Central memory CD4-positive, alpha-beta T cell (primary cell): Measurements from ENCODE around the gene DEFB132.

Experiments
- DNase-seq: peaks from one replicate; pipeline ENCODE4 v3.0.0; 2022

Gene DEFB132

DNA sequence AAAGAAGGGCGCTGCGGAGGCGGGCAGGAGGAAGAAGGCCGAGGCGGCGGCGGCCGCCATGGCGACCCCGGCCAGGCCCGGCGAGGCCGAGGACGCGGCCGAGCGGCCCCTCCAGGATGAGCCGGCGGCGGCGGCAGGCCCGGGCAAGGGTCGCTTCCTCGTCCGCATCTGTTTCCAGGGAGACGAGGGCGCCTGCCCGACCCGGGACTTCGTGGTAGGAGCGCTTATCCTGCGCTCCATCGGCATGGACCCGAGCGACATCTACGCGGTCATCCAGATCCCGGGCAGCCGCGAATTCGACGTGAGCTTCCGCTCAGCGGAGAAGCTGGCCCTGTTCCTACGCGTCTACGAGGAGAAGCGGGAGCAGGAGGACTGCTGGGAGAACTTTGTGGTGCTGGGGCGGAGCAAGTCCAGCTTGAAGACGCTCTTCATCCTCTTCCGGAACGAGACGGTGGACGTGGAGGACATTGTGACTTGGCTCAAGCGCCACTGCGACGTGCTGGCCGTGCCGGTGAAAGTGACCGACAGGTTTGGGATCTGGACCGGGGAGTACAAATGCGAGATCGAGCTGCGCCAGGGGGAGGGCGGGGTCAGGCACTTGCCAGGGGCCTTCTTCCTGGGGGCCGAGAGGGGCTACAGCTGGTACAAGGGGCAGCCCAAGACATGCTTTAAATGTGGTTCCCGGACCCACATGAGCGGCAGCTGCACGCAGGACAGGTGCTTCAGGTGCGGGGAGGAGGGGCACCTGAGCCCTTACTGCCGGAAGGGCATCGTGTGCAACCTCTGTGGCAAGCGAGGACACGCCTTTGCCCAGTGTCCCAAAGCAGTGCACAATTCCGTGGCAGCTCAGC, 40.6 kb downstream of the DEFB132 start:
- DNase-seq, result peak; percentile 40

DNA sequence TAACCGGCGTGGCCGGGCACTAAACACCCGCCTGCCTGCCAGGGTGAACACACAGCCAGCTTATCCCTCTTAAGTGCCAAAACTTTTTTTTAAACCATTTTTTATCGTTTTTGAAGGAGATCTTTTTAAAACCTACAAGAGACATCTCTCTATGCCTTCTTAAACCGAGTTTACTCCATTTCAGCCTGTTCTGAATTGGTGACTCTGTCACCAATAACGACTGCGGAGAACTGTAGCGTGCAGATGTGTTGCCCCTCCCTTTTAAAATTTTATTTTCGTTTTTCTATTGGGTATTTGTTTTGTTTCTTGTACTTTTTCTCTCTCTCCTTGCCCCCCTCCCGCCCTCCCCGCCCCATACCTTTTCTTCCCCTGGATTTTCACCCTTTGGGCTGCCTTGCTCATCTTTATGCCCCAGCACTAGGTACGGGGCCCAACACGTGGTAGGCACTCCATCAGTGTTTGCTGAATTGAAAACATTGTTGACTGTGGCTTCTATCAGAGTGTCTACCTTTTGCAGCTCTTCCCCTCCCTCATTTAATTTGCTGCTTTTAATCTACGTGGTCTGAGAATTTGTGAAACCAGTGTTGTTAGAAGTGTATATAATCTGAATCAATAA, 41.4 kb downstream of the DEFB132 start:
- no peak for DNase-seq

DNA sequence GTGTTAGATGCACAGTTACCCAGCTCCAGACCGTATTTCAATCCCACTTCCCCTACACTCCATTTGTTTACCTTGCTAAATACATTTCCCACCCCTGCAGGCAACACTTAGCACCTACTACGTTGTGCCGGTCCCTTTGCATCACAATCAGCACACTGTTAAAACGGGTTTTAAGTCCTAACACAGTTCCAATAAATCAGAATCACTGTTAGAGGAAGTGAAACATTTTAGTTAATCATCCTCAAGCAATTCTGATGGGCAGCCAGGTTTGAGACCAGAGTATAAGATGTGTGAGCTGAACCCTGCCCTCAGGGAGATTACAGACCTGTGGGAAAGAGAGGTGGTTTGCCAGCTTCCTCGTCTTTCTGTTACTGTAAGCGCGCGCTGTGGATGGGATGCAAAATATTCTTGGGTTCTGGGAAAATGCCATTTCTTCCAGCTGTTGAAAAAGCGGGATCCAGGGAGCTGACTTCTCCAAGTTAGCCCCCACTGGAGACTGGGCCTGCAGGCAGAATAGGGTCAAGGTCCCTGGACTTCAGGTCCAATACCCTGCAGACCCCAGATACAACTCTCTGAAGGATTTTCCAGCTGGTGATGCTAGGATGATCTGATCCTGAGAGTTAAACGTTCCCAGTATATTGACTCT, 42.9 kb downstream of the DEFB132 start:
- no peak for DNase-seq

DNA sequence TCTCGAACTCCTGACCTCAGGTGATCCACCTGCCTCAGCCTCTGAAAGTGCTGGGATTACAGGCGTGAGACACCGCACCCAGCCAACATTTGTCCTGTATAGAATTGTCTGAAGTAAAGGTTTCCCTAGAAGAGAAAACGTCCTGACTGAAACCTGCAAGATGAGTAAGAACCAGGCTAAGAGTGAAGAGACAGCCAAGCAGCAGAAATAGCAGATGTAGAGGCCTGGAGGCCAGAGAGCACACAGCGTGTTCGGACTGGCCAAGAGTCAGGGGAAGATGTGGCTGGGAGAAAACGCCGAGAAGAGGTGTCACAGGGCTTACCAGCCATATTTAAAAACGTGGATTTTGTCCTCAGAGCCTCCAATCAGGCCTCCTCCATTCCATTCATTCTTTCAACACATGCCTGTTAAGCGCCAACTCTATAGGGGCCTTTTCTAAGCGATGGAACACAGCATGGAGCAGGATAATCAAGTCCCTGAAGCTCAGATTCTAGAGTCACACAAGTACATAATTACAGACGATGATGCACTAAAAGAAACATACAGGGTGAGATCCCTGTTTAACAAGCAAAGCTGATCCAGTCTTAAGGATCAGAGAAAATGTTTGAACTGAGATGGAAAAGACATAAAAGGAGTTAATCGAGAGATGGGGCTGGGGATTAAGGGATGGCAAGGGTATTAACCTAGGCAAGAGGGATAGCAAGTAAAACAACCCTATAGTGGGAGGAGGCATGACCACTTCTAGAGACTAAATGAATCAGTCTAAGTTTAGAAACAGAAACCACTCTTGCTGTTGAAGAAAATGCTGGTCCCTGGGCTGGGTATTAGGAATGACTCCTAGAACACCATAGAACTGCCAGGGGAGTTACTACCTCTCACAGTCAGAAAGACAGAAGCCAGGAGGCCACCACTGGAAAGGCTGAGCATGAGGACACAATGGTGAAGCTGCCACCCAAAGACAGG, 44.6 kb downstream of the DEFB132 start:
- DNase-seq, result no peak

DNA sequence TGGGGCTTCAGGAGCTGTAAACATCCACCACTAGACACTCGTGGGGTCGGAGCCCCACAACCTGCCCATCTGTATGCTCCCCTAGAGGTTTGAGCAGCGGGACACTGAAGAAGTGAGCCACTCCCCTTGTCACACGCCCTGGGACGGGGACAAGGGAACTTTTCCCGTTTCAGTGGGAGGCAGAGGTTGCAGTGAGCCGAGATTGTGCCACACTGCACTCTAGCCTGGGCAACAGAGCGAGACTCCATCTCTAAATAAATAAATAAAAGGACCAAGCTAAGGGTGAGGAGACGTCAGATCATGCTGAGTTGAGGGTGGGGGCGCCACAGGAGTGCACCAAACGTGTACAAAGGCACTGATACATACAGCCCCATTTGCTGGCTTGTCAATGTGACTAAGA, 48.2 kb downstream of the DEFB132 start:
- no peak for DNase-seq

DNA sequence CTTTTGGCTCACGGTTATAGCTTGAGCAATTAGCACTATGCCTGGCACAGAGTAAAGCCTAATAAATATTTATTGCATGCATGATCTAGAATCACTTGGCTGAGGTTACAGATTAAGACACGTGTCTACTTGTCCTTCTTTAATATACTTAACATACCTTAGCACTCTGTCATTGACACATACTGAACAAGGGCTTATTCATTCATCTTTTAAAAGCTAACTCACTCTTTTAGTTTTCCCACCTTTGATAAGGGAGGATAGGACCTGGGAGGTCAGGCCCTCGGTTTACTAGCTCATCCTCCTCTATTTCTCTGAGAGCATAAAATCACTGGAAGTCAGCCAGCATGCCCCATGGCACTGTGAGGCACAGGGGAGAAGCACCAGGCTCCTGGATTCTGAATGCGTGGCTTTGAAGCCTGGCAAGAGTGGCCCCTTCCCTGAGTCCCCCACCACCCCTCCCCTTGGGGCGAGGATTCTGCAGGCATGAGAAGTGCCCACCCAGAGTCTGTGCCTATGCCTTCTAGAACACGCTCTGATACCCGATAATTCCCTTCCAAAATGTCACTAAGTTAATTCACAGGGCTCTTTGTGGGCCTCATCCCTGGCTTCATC, 51.0 kb downstream of the DEFB132 start:
- DNase-seq, result no peak

DNA sequence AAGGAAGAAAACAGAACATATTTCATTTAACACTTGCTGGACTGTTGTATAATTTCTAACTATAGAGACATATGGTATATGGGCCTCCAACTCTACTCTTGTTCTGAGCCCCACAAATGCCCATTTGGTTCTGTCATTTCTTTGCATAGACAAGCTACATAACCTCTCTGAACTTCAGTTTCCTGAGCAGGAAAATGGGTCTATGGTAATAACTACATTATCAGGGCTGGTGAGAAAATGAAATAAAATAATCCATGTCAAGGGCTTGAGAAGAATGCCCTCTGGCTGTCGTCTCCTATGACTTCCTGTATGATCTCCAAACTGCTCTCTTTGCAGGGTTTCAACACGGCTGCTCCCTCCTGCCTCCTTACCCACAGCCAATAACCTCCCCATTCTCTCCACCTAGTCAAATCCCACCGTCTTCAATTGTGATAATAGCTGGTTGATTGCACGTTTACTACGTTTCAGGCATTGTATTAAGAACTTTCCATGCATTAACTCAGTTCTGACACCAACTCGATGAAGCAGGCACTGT, 51.8 kb downstream of the DEFB132 start:
- no peak for DNase-seq

DNA sequence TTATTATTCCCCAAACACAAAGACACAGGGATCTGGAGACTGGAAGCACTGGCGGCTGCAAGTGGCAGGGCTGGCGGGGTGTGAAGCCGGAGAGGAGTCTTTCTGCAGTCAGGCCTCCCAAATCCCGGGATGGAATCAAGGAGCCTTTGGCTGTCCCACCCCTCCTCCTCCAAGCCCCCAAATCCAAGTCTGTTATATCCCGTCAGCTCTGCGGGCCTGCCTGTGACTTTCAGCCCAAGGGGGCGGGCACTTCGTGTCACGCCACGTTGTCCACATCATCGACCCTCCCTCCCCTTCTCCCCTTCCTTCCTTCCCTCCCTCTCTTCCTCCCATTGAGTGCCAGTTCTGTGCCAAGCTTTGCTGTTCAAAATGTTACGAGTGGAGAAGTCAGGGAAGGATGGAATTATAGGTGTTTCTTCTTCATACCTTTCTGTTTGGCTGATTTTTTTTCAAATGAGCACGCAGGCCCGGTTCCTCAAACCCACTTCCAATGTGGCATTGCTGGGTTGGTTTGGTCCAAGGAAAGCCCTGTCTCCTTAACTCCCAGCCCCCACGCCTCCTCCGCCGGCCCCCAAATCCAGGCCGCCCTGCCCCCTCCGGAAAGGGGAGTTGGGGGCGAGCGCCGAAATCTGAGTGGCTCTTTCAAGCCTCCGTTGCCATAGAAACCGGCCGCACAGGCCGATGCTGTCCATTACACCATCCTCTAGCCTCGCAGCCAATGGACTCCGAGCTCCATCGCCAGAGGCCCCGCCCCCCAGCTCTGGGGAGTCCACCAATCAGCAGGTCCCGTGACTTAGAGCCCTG, 52.5 kb downstream of the DEFB132 start:
- DNase-seq, result peak; percentile 57

DNA sequence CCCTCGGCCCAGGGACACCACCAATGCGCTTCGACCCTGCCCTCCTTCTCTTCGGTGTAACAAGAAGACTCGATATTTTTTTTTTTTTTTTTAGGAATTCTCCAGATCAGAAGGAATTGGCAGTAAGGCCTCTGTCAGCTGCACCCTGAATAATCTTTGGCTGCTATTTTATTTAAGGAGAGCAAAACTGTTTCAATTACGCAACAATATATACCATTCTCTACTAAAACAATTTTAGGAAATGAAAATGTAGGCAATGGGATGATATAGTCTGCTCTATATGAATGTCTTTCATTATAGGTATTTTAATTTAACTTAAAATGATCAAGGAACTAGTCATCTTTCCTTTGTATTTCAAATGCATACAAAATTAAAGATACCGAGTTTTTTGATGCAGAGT, 53.1 kb downstream of the DEFB132 start:
- DNase-seq, result no peak
